Right lobe of liver (tissue), 6 donors: ENCODE results near the gene ABL1. TPM values are rescaled to one million over a fixed set of nuclear protein-coding genes. Genes with fewer than 3 reads are reported as not detected.

Experiments
- ATAC-seq, 4 donors: fragments of 200-7000 bp; cut with Tn5 transposase; one replicate each; pipeline ENCODE4 v1.9.1; 2020; ENCODE audit warnings: mild to moderate bottlenecking in 4 of 4, moderate library complexity in 4 of 4
- DNase-seq, 3 donors: peaks; one replicate each; pipeline ENCODE4 v3.0.0-alpha.2; 2020
- H3K27ac ChIP-seq, 3 donors: fragments of 200-600 bp; one replicate each; pipeline ENCODE4 v1.8.0; 2022
- H3K27me3 ChIP-seq, 2 donors: fragments of 200-600 bp; one replicate each; pipeline ENCODE4 v1.8.0; 2022
- H3K36me3 ChIP-seq, 4 donors: fragments of 200-600 bp; sonication (generic) in 1 of 4; one replicate each; pipeline versions ENCODE4 v1.5.1 to v1.8.0; 2017 to 2022; ENCODE audit warnings: control low read depth in 1 of 4
- H3K4me1 ChIP-seq, 4 donors: fragments of 200-600 bp; sonication (generic) in 1 of 4; one replicate each; pipeline versions ENCODE4 v1.5.1 to v1.8.0; 2017 to 2022; ENCODE audit warnings: control low read depth in 1 of 4
- H3K4me3 ChIP-seq, 3 donors: fragments of 200-600 bp; one replicate each; pipeline ENCODE4 v1.8.0; 2022
- H3K9me3 ChIP-seq, 4 donors: fragments of 200-600 bp; sonication (generic) in 1 of 4; one replicate each; pipeline versions ENCODE4 v1.5.1 to v1.8.0; 2017 to 2022; ENCODE audit warnings: control low read depth in 1 of 4
- POLR2A ChIP-seq: fragments of 450-650 bp; IDR thresholded peaks from one replicate; pipeline ENCODE4 v1.6.1; 2017; ENCODE audit warnings: antibody characterized with exemption, mild to moderate bottlenecking
- WGBS: methylation state at CpG from one replicate; pipeline ENCODE4 v1.1.6; 2018; ENCODE audit warnings: low coverage, low lambda C conversion rate; ENCODE audit not compliant: insufficient coverage; ENCODE audit errors: missing lambda C conversion rate; 5-methylcytosine and 5-hydroxymethylcytosine counted together
- intact Hi-C, 2 donors: fragments of 100-400 bp; cut with DNase I; formaldehyde crosslinking; loops; one replicate each; pipeline versions ENCODE4 v1.11.2 to v1.14.1; 2022
- total RNA-seq, 6 experiments: library from RNA; depleted of rRNA in 2 of 6; stranded (reverse); fragments of >200 nt in 2 of 6; fragmentation: NEBNext Ultra II Directional in 3 of 6; extraction: Animal tissue kit (Norgen Biotek cat#: 25700) in 3 of 6; gene quantifications; one replicate each; pipeline versions ENCODE4 v1.1.0 to v1.2.4, GENCODE V29; 2016 to 2023
- TF ChIP-seq, protein P1 (sequence below), 4 donors: fragments of 200-600 bp in 3 of 4; fragments of 450-650 bp in 1 of 4; IDR thresholded peaks; one replicate each; pipeline versions ENCODE4 v1.5.1 to v1.8.0; 2016 to 2022; ENCODE audit warnings: antibody characterized with exemption in 4 of 4, mild to moderate bottlenecking in 2 of 4
- donor health status: DM: no; HTN: yes; CAD: no.
- donor health status: DM: no; HTN: no; CAD: no.
- donor health status: DM: no; HTN: no; CAD: no.
- donor health status: DM: no; HTN: yes; CAD: no.
- donor health status: DM: no; HTN: yes; CAD: no.

Gene ABL1
- total RNA-seq, 6 experiments from 2014 or later, result 17.0 to 25.8 (median 18.8) TPM

DNA sequence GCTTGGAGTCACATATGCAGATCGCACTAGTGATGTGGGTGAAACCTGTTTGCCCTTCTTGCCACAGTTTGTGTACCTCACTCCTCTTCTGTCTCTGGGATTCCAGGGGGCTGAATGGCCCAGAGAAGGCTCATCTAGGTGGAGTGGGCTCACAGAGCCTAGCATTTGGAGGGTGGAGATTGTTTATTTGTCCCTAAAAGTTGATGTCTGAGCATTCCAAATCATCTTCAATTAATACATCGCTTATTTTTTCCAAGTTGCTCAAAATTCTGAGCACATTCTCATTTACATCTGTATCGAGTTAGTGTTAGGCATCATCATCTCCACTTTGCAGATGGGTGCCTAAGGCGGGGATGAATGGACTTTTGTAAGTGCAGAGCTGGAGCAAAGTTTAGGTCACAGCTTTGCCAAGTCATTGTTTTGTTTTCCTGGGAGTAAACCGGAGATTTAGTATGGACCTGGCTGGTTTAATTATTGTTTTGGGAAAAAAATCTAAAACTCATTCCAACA, 2.0 kb downstream of the ABL1 start:
- intact Hi-C loops, result no loop called here
- H3K4me3 ChIP-seq, result no peak overlapping the region
- 32% methylated on average over 5 of the region's 5 CpGs for WGBS
- ATAC-seq (peak in 3 of 4 donors; percentile 9 to 31 (median 22)), DNase-seq (no peak)
- H3K4me1 ChIP-seq, result peaks cover 0 to 32% (median 14%) of the 10 kb centered on the region in 4 donors
- no peak overlapping the region for H3K27ac ChIP-seq
- no peaks in the 10 kb centered on the region for H3K27me3 ChIP-seq
- no peaks in the 10 kb centered on the region for H3K9me3 ChIP-seq
- no peaks in the 10 kb centered on the region for H3K36me3 ChIP-seq
- TF ChIP-seq POLR2A, result no peak
- TF ChIP-seq, protein P1, sequence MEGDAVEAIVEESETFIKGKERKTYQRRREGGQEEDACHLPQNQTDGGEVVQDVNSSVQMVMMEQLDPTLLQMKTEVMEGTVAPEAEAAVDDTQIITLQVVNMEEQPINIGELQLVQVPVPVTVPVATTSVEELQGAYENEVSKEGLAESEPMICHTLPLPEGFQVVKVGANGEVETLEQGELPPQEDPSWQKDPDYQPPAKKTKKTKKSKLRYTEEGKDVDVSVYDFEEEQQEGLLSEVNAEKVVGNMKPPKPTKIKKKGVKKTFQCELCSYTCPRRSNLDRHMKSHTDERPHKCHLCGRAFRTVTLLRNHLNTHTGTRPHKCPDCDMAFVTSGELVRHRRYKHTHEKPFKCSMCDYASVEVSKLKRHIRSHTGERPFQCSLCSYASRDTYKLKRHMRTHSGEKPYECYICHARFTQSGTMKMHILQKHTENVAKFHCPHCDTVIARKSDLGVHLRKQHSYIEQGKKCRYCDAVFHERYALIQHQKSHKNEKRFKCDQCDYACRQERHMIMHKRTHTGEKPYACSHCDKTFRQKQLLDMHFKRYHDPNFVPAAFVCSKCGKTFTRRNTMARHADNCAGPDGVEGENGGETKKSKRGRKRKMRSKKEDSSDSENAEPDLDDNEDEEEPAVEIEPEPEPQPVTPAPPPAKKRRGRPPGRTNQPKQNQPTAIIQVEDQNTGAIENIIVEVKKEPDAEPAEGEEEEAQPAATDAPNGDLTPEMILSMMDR (IDR thresholded peaks at IDR 0.05), result no peak

DNA sequence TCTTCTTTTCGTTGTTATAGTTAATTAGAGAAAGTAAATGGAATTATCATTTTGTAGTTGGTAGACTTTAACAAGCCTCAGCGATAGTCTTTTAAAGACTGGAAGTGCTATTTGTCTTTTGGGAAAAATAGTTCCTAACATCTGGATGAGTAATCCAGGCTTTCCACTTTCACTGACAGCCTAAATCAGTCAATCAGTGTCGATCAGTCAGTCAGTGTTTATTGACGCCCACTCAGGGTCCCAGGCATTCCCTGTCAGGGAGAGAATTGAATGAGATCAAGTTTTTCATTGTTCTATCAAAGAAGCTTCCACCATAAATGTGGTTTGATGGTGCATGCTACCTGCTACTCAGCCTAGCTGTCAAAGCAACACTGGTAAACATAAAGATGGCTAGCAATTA, 2.6 kb downstream of the ABL1 start:
- no peak for DNase-seq
- Histone ChIP-seq H3K27ac (no peak overlapping the region), H3K36me3 (no peaks in the 10 kb centered on the region), H3K9me3 (no peaks in the 10 kb centered on the region), H3K4me1 (peaks cover 0 to 32% (median 14%) of the 10 kb centered on the region in 4 donors), H3K27me3 (no peaks in the 10 kb centered on the region), H3K4me3 (no peak overlapping the region)
- intact Hi-C loops, result no loop called here
- WGBS, result 70% methylated on average over 4 of the region's 4 CpGs
- no peak for TF ChIP-seq POLR2A
- TF ChIP-seq, protein P1 (IDR thresholded peaks at IDR 0.05), result no peak
- no peak for ATAC-seq

DNA sequence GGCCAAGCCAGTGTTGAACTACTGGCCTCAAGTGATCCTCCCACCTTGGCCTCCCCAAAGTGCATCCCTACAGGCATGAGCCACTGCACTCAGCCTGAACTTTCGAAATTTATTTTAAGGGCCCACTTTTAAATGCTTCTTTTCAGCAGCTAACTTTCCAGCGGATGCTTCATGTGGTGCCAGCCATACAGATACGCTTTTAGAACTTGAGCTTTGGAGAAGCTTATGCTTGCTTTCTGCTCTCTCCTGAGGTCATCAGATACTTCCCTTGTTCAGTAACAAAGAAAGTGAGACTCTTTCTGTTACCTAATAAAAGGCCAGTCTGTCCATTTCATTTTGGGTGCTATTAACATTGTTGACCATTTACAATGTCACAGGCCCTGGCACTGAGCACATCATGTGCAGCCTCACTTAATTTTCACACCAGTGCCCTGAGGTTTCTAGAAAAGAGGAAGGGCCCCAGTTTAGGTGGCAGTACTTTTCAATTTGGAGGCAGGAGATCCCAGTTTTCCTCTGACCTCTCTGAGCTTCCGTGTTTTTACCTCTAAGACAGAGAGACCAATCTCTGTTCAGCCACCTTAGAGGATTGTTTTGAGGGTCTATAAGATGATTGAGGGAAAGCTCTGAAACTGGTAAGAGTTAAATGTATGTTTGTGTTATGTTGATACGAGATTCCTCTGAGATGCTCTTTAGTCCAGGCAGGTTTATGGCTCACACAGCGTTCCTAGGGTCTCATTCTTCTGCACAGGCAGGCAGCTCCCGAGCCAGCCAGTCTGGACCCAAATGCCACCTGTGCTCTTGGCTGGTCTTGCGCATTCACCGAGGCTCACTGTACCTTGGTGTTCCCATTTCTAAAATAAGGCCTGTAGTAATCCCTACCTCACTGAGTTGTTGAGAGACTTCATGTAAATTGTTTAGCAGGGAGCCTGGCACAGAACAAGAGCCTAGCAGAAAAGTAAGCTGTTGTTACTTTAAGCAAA, 4.4 kb downstream of the ABL1 start:
- ATAC-seq, result no peak
- WGBS, result 98% methylated on average over 4 of the region's 9 CpGs

DNA sequence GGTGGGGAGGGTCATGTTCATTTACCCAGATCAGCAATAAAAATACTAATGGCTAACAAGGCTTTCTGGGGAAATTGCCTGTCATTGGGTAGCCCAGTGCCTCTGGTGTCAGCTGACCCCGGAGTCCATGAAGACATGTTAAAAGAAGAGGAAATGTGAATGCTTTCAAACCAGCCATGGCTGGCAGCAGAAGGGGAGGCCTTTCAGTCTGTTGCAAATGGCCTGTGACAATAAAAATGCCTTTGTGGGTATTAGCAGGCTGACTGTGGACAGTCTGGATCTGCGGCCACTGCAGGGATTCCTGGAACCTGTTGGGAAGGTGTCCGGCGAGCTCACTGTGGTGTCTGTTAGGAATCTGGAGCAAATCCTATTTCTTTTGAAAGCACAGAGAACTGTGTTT, 7.5 kb downstream of the ABL1 start:
- no peak for DNase-seq
- H3K27ac ChIP-seq, result no peak overlapping the region
- H3K4me1 ChIP-seq, result peaks cover 0 to 18% (median 0%) of the 10 kb centered on the region in 4 donors
- 70% methylated on average over 2 of the region's 4 CpGs for WGBS
- H3K9me3 ChIP-seq, result no peaks in the 10 kb centered on the region
- H3K27me3 ChIP-seq, result no peaks in the 10 kb centered on the region
- no peak overlapping the region for H3K4me3 ChIP-seq
- intact Hi-C loops, result no loop called here
- no peak for ATAC-seq
- no peaks in the 10 kb centered on the region for H3K36me3 ChIP-seq
- TF ChIP-seq POLR2A, result no peak

More for the DNA sequence above, 4.4 kb downstream of the ABL1 start:
- Histone ChIP-seq H3K4me3 (no peak overlapping the region), H3K4me1 (peaks cover 0 to 20% (median 8%) of the 10 kb centered on the region in 4 donors), H3K36me3 (no peaks in the 10 kb centered on the region), H3K27me3 (no peaks in the 10 kb centered on the region), H3K27ac (no peak overlapping the region), H3K9me3 (no peaks in the 10 kb centered on the region)
- DNase-seq, result no peak
- no peak for TF ChIP-seq POLR2A
- TF ChIP-seq, protein P1 (IDR thresholded peaks at IDR 0.05), result no peak
- intact Hi-C loops, result no loop called here
